CD14-positive monocyte (primary cell): ENCODE results near the gene MRPL48. TPM values are rescaled to one million over a fixed set of nuclear protein-coding genes. Genes with fewer than 3 reads are reported as not detected.

ENCODE experiments used
- DNase-seq, 3 donors: peaks; one replicate each; pipeline ENCODE4 v3.0.0-alpha.2; 2011 to 2022
- H2AFZ ChIP-seq: 2 replicates; pipeline ENCODE4 v1.6.0; 2012; ENCODE audit warnings: mild to moderate bottlenecking, low read depth, low read length, inconsistent platforms; ENCODE audit not compliant: insufficient read depth, poor library complexity, severe bottlenecking
- H3K27ac ChIP-seq, 2 donors: 1 replicate in 1 of 2; 2 replicates in 1 of 2; pipeline ENCODE4 v1.5.1; 2012 to 2013; ENCODE audit warnings: low read length in 2 of 2, control low read depth in 1 of 2, inconsistent platforms in 1 of 2, low read depth in 1 of 2, mild to moderate bottlenecking in 1 of 2
- H3K27me3 ChIP-seq, 2 donors: one replicate each; pipeline versions ENCODE4 v1.6.0 to v1.6.1; 2011 to 2013; ENCODE audit warnings: low read length in 2 of 2; ENCODE audit not compliant: control insufficient read depth in 2 of 2, insufficient read depth in 2 of 2
- H3K36me3 ChIP-seq, 2 donors: replicated peaks in 1 of 2; 1 replicate in 1 of 2; 2 replicates in 1 of 2; pipeline versions ENCODE4 v1.5.1 to v1.6.1; 2012 to 2013; ENCODE audit warnings: low read length in 2 of 2, control low read depth in 1 of 2, inconsistent platforms in 1 of 2, mild to moderate bottlenecking in 1 of 2; ENCODE audit not compliant: insufficient read depth in 2 of 2, control insufficient read depth in 1 of 2
- H3K4me1 ChIP-seq, 2 donors: 1 replicate in 1 of 2; 2 replicates in 1 of 2; pipeline versions ENCODE4 v1.5.1 to v1.6.1; 2012 to 2013; ENCODE audit warnings: low read length in 2 of 2, control low read depth in 1 of 2, inconsistent platforms in 1 of 2, mild to moderate bottlenecking in 1 of 2, moderate library complexity in 1 of 2; ENCODE audit not compliant: insufficient read depth in 2 of 2, control insufficient read depth in 1 of 2
- H3K4me2 ChIP-seq: replicated peaks from 2 replicates; pipeline ENCODE3; 2012; ENCODE audit warnings: low read length, moderate library complexity, mild to moderate bottlenecking; ENCODE audit not compliant: poor library complexity, severe bottlenecking; ENCODE audit errors: extremely low read depth
- H3K4me3 ChIP-seq, 3 experiments: fragments of 200-600 bp in 1 of 3; sonication (generic) in 1 of 3; replicated peaks in 1 of 3; 1 replicate in 2 of 3; 2 replicates in 1 of 3; pipeline ENCODE4 v1.5.1; 2011 to 2013; ENCODE audit warnings: low read length in 3 of 3, mild to moderate bottlenecking in 3 of 3, control low read depth in 2 of 3, low read depth in 2 of 3, inconsistent platforms in 1 of 3, moderate library complexity in 1 of 3
- H3K79me2 ChIP-seq: 2 replicates; pipeline ENCODE4 v1.6.0; 2012; ENCODE audit warnings: mild to moderate bottlenecking, control low read depth, inconsistent platforms, low read length, moderate library complexity; ENCODE audit not compliant: insufficient read depth
- H3K9ac ChIP-seq: 2 replicates; pipeline ENCODE4 v1.6.0; 2017; ENCODE audit warnings: low read length, mild to moderate bottlenecking; ENCODE audit not compliant: insufficient read depth, poor library complexity, severe bottlenecking
- H3K9me3 ChIP-seq, 2 donors: replicated peaks in 1 of 2; 1 replicate in 1 of 2; 2 replicates in 1 of 2; pipeline versions ENCODE4 v1.5.1 to v1.6.1; 2012 to 2013; ENCODE audit warnings: low read length in 2 of 2, control low read depth in 1 of 2; ENCODE audit not compliant: control insufficient read depth in 1 of 2, insufficient read depth in 1 of 2
- H4K20me1 ChIP-seq: 2 replicates; pipeline ENCODE4 v1.6.0; 2012; ENCODE audit warnings: mild to moderate bottlenecking, low read length, control low read depth, moderate library complexity; ENCODE audit not compliant: insufficient read depth
- H3K27ac Mint-ChIP-seq, 7 donors: one replicate each; pipeline ENCODE4 v1.8.0; 2020; ENCODE audit warnings: mild to moderate bottlenecking in 7 of 7, mixed read lengths in 7 of 7, moderate library complexity in 6 of 7, inconsistent platforms in 2 of 7
- H3K27me3 Mint-ChIP-seq, 3 donors: one replicate each; pipeline ENCODE4 v1.8.0; 2021 to 2022; ENCODE audit warnings: low read depth in 3 of 3, mild to moderate bottlenecking in 3 of 3, mixed read lengths in 3 of 3, moderate library complexity in 3 of 3, inconsistent platforms in 1 of 3
- H3K36me3 Mint-ChIP-seq, 2 donors: one replicate each; pipeline ENCODE4 v1.8.0; 2020; ENCODE audit warnings: mixed read lengths in 2 of 2, inconsistent platforms in 1 of 2, mild to moderate bottlenecking in 1 of 2
- H3K4me1 Mint-ChIP-seq: one replicate; pipeline ENCODE4 v1.8.0; 2020; ENCODE audit warnings: mild to moderate bottlenecking, mixed read lengths
- H3K4me3 Mint-ChIP-seq, 2 donors: one replicate each; pipeline ENCODE4 v1.8.0; 2020; ENCODE audit warnings: mild to moderate bottlenecking in 2 of 2, mixed read lengths in 2 of 2, moderate library complexity in 1 of 2
- H3K9me3 Mint-ChIP-seq, 7 donors: one replicate each; pipeline ENCODE4 v1.8.0; 2020 to 2022; ENCODE audit warnings: mixed read lengths in 7 of 7, mild to moderate bottlenecking in 6 of 7, moderate library complexity in 6 of 7, inconsistent platforms in 2 of 7
- CTCF ChIP-seq: fragments of 200-600 bp; IDR thresholded peaks from one replicate; pipeline ENCODE4 v1.8.0; 2022; ENCODE audit warnings: antibody characterized with exemption, mild to moderate bottlenecking
- WGBS: methylation state at CpG from one replicate; pipeline ENCODE4 v1.1.5; 2013; ENCODE audit warnings: missing lambda C conversion rate; ENCODE audit not compliant: insufficient coverage; 5-methylcytosine and 5-hydroxymethylcytosine counted together
- intact Hi-C, 2 donors: fragments of 100-400 bp; cut with micrococcal nuclease; formaldehyde crosslinking; loops; one replicate each; pipeline versions ENCODE4 v1.15.0 to v1.15.1; 2023
- polyA plus RNA-seq, 3 donors: library from polyadenylated mRNA; depleted of rRNA in 1 of 3; unstranded in 2 of 3; stranded (reverse) in 1 of 3; fragments of 300-500 nt in 2 of 3; fragments of >200 nt in 1 of 3; fragmentation: Illumina TruSeq in 2 of 3; gene quantifications; 1 replicate in 2 of 3; 2 replicates in 1 of 3; pipeline ENCODE4 v1.2.3, GENCODE V29; 2012 to 2021

Gene MRPL48
- polyA plus RNA-seq, 3 donors, result 17.8 to 43.1 (median 42.9) TPM

- Histone ChIP-seq H3K79me2 (peaks cover 29% of the 10 kb centered on the region), H4K20me1 (no peaks in the 10 kb centered on the region), H3K27me3 (no peaks in the 10 kb centered on the region), H3K4me1 (peaks cover 13 to 21% of the 10 kb centered on the region in 2 donors), H2AFZ (peak overlapping the region; percentile 93), H3K4me2 (peak overlapping the region; percentile 86), H3K4me3 (peak overlapping the region in 2 of 3 experiments; percentile 95), H3K36me3 (no peaks in the 10 kb centered on the region), H3K9ac (peak overlapping the region; percentile 82), H3K27ac (peak overlapping the region; percentile 78 to 90), H3K9me3 (no peaks in the 10 kb centered on the region)
- peaks cover 1 to 2% (median 2%) of the 10 kb centered on the region in 3 donors for H3K27me3 Mint-ChIP-seq
- peaks cover 6% of the 10 kb centered on the region for H3K4me1 Mint-ChIP-seq
- H3K27ac Mint-ChIP-seq, result peak overlapping the region; percentile 89 to 98 (median 98)
- intact Hi-C loops, result loop anchor here in 1 of 2 donors (5.0 kb wide), 1 partner anchor 35 kb away; no protein-coding TSS in a partner anchor
- peak overlapping the region; percentile 99 to 100 for H3K4me3 Mint-ChIP-seq
- WGBS, result 97% methylated on average over 5 of the region's 17 CpGs
- DNase-seq, result no peak
- H3K36me3 Mint-ChIP-seq, result peaks cover 0 to 3% of the 10 kb centered on the region in 2 donors
- H3K9me3 Mint-ChIP-seq, result no peaks in the 10 kb centered on the region
- no peak for TF ChIP-seq CTCF
Observed at GRCh38 chr11:73787051-73787642, 527 bp upstream of the MRPL48 start.

- TF ChIP-seq CTCF, result no peak
- Histone ChIP-seq H3K4me1 (peaks cover 13 to 21% of the 10 kb centered on the region in 2 donors), H3K4me3 (no peak overlapping the region), H4K20me1 (no peaks in the 10 kb centered on the region), H3K36me3 (no peaks in the 10 kb centered on the region), H3K9me3 (no peaks in the 10 kb centered on the region), H3K4me2 (no peak overlapping the region), H3K9ac (no peak overlapping the region), H3K27ac (no peak overlapping the region), H2AFZ (no peak overlapping the region), H3K27me3 (no peaks in the 10 kb centered on the region), H3K79me2 (peaks cover 36% of the 10 kb centered on the region)
- peaks cover 6% of the 10 kb centered on the region for H3K4me1 Mint-ChIP-seq
- peaks cover 0 to 2% (median 1%) of the 10 kb centered on the region in 3 donors for H3K27me3 Mint-ChIP-seq
- intact Hi-C loops, result loop anchor here in 1 of 2 donors (5.0 kb wide), 1 partner anchor 37 kb away; no protein-coding TSS in a partner anchor
- H3K9me3 Mint-ChIP-seq, result no peaks in the 10 kb centered on the region
- 83% methylated on average over 3 of the region's 5 CpGs for WGBS
- H3K27ac Mint-ChIP-seq, result no peak overlapping the region
- peaks cover 0 to 3% of the 10 kb centered on the region in 2 donors for H3K36me3 Mint-ChIP-seq
- no peak for DNase-seq
- no peak overlapping the region for H3K4me3 Mint-ChIP-seq
Observed at GRCh38 chr11:73789279-73789670, 1.6 kb downstream of the MRPL48 start.
